Uterus (tissue), 2 donors: ENCODE data around the gene CDC27.
"Not testable (repeated sequence)": the region's sequence is repeated elsewhere in the genome, so short reads cannot be mapped to it uniquely, and the experiment has no call there.

ENCODE experiments used
- CTCF ChIP-seq, 4 experiments: fragments of 200-600 bp in 2 of 4; fragments of 450-650 bp in 2 of 4; sonication (generic) in 2 of 4; IDR thresholded peaks; one replicate each; pipeline ENCODE4 v1.5.1; 2016 to 2019; ENCODE audit warnings: antibody characterized with exemption in 4 of 4, mild to moderate bottlenecking in 2 of 4, moderate library complexity in 1 of 4
- POLR2A ChIP-seq, 2 donors: fragments of 450-650 bp; IDR thresholded peaks; one replicate each; pipeline ENCODE4 v1.6.1; 2016; ENCODE audit warnings: antibody characterized with exemption in 2 of 2, mild to moderate bottlenecking in 1 of 2, moderate library complexity in 1 of 2

GRCh38 chr17:47134354-47134753 lies 54.7 kb downstream of the CDC27 start:
- TF ChIP-seq CTCF, POLR2A (IDR thresholded peaks at IDR 0.05): not testable (repeated sequence)
